Subcutaneous abdominal adipose tissue (tissue), 5 donors: ENCODE data around the gene ZNF423.

Experiments used
- H3K27ac ChIP-seq: one replicate; pipeline ENCODE4 v1.7.0; 2013; ENCODE audit warnings: low read depth, mild to moderate bottlenecking, inconsistent platforms, low read length, moderate library complexity
- H3K27me3 ChIP-seq, 5 donors: one replicate each; pipeline ENCODE4 v1.7.0; 2013; ENCODE audit warnings: low read length in 5 of 5, inconsistent platforms in 1 of 5; ENCODE audit not compliant: control insufficient read depth in 5 of 5, insufficient read depth in 4 of 5
- H3K36me3 ChIP-seq, 5 donors: one replicate each; pipeline ENCODE4 v1.7.0; 2013; ENCODE audit warnings: low read length in 5 of 5; ENCODE audit not compliant: control insufficient read depth in 5 of 5, insufficient read depth in 5 of 5
- H3K4me1 ChIP-seq, 5 donors: one replicate each; pipeline ENCODE4 v1.7.0; 2013; ENCODE audit warnings: low read length in 5 of 5, mild to moderate bottlenecking in 3 of 5, moderate library complexity in 1 of 5; ENCODE audit not compliant: control insufficient read depth in 5 of 5, insufficient read depth in 5 of 5
- H3K4me3 ChIP-seq, 5 donors: one replicate each; pipeline ENCODE4 v1.7.0; 2013; ENCODE audit warnings: low read length in 5 of 5, low read depth in 1 of 5
- H3K9ac ChIP-seq, 5 donors: one replicate each; pipeline ENCODE4 v1.7.0; 2013; ENCODE audit warnings: low read length in 5 of 5, mild to moderate bottlenecking in 4 of 5, moderate library complexity in 3 of 5
- H3K9me3 ChIP-seq, 5 donors: one replicate each; pipeline ENCODE4 v1.7.0; 2013; ENCODE audit warnings: low read length in 5 of 5; ENCODE audit not compliant: control insufficient read depth in 5 of 5
- donor health status: healthy.
- donor health status: healthy.
- donor health status: healthy.
- donor health status: healthy.
- donor health status: healthy.

The ZNF423 gene

DNA sequence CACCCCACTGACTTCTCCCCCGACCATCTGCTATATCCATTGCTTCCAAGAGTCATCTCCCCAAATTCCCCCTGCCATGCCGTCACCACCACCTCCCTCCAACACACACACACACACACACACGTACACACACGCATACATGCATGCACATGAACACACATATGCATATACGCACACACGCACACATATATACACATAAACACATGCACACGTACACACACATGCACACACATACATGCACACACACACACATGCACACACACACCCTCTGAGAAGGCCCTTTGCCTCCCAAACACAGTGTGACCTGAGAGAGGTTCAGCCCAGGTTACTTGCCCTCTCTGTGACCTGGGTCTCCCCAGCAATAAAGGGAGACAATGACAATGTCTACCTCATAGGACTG is 95.1 kb downstream of the ZNF423 start:
- H3K4me3 ChIP-seq: no peak overlapping the region
- no peaks in the 10 kb centered on the region for H3K9me3 ChIP-seq
- no peaks in the 10 kb centered on the region for H3K27me3 ChIP-seq
- H3K9ac ChIP-seq: no peak overlapping the region
- H3K27ac ChIP-seq: no peak overlapping the region
- H3K36me3 ChIP-seq: no peaks in the 10 kb centered on the region
- H3K4me1 ChIP-seq: peaks cover 0 to 19% (median 2%) of the 10 kb centered on the region in 5 donors

DNA sequence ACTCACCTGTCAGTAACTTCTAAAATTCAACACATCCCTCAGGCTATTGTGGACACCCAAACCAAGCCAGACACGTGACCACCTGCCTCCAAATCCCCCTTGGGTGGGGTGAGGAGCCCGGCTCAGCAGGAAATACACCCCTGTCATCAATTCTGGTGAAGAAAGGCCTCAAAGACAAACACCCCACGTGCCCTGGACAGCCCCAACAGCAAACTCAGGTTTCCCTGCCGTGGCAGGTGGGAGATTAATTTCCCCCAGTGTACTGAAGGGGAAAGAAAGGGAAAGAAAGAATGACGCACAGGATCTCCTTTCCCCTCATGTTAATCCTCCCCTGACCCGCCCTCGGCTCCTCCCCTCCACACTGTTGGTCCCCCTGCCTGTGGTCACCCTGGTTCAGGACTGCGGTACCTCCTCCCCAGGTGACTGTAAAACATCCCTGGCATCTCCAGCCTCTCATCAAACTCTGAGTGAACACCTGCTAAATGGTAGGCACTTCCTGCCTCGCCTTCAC is 98.3 kb downstream of the ZNF423 start:
- Histone ChIP-seq H3K27ac (no peak overlapping the region), H3K27me3 (no peaks in the 10 kb centered on the region), H3K4me1 (peaks cover 0 to 41% (median 21%) of the 10 kb centered on the region in 5 donors), H3K36me3 (no peaks in the 10 kb centered on the region), H3K9me3 (no peaks in the 10 kb centered on the region), H3K9ac (no peak overlapping the region), H3K4me3 (no peak overlapping the region)

DNA sequence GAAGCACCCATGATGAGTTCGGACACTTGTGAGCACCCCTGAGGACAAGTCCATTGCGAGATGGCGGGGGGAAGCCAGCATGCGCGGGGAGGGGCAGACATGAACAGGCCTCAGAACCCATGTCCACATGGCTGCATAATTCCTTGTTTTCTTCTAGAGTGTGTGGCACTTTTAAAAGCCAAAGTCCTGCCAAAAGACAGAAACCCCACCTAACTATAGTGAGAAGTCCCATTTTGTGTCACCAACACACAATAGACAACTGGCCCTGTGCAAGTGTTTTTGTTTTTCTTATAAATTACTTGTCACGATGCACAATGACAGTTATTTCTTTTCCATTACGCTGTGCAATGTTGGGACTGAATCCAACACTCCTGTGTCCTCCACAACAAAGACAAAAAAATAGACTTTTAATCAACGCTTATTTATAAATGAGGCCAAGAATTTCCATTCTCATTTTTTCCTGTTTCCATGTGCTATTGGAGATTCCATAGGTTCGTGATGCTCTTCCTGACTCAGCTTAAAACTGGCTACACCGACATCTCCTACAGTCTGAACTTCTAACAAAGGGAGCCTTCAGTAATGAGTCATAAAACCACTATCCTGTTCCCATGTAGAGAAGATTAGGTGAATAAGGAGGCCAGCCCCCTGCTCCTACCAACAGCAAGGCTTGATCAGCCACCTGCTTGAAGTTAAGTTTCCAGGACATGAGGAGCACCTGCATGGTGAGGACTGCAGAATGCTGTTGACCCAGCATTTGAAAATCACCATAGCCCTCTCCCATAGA is 98.9 kb downstream of the ZNF423 start:
- H3K4me1 ChIP-seq: peaks cover 0 to 41% (median 21%) of the 10 kb centered on the region in 5 donors
- no peak overlapping the region for H3K27ac ChIP-seq
- H3K9ac ChIP-seq: no peak overlapping the region
- no peaks in the 10 kb centered on the region for H3K27me3 ChIP-seq
- no peaks in the 10 kb centered on the region for H3K9me3 ChIP-seq
- H3K36me3 ChIP-seq: no peaks in the 10 kb centered on the region
- no peak overlapping the region for H3K4me3 ChIP-seq

DNA sequence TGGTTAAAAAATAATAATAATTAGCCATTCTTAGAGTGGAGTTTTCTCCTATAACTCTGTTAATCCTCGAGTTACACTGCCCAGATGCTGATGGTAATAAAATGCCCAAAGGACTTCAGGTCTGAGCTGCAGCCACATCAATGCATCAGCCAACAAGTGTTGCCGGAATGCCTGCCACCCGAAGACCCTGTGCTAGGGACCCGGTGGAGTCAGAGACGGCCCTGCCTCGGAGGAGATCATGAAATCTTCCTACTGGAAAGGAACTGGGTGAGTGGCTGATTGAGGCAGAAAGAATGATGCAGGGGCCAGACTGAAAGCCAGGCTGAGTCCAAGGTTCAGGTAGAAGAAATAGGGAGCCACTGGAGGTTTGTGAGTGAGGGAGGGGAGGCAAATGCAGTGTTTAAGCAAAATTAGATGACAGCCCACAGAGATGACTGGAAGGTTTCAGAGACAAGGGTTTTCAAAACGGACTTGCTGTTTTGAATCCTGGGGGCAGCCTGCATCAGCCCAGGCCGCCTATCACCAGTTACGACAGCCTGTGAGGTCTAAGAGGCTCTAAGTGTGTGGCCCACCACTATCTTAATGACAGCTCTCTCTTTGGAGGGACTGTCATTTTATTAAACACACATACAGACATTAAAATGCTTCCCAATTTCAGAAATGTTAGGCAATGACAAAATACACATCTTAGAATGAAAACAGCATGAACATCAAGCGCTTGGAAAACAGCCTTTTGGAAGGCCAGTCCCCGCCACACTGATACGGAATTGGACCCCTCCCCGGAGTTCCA is 100.0 kb downstream of the ZNF423 start:
- Histone ChIP-seq H3K4me1 (peaks cover 0 to 41% (median 21%) of the 10 kb centered on the region in 5 donors), H3K9ac (peak overlapping the region in 2 of 5 donors; percentile 21 to 71), H3K9me3 (no peaks in the 10 kb centered on the region), H3K27ac (peak overlapping the region; percentile 84), H3K27me3 (no peaks in the 10 kb centered on the region), H3K4me3 (peak overlapping the region in 4 of 5 donors; percentile 54 to 67 (median 61)), H3K36me3 (no peaks in the 10 kb centered on the region)

DNA sequence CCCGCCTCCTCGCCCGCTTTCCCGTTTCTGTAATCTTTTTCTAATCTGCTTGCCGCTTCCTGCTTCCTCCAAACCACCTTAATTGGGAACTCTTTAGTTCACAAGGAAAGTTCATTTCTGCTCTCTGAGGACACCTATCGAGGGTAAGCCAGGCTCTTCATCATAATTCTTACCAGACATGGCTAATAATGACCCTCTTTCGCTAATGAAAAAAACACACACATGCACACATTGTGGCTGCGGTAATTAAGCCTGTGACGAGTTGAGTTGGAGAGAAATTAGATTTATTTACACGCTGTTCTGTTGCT is 100.6 kb downstream of the ZNF423 start:
- Histone ChIP-seq H3K9ac (peak overlapping the region in 4 of 5 donors; percentile 46 to 73 (median 66)), H3K36me3 (no peaks in the 10 kb centered on the region), H3K4me1 (peaks cover under 1 to 48% (median 27%) of the 10 kb centered on the region in 5 donors), H3K27me3 (no peaks in the 10 kb centered on the region), H3K4me3 (peak overlapping the region; percentile 54 to 67 (median 60)), H3K9me3 (no peaks in the 10 kb centered on the region), H3K27ac (peak overlapping the region; percentile 84)

DNA sequence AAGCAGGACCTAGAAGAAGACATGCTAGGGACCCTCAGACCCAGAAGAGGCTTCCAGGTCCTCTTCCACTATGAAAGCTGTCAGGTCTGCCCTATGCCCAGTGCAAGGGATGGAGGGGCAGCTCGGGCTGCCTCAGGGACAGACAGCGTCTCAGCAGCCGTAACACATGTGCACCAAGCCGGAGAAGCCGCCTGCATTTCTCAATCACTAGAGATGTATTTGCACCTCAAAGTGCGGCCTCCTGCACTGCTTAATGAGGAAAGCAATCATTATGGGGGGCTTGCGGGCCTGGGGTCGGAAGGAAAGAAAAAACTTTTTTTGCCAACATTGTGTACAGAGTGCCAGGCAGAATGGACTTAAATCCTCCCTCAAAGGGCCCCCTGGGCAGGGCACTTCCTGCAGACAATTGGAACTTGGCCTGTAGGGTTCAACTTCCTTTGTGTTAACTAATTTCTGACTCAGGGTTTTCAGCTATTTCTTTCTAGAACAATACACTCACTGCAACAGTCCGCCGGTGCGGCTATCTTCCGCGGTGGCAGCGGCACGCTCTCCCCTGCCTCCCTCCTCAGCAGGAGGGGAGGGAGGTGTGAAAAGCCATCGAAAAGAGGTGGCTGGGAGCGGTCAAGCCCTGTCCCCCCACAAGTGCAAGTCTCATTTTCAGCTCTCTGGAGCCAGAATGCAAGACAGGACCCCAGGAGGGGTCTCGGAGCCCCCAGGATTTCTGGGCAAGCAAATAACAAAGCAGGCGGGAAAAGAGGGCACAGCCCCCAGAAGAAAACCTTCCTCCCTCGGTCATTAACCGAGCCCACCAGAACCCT is 101.2 kb downstream of the ZNF423 start:
- no peaks in the 10 kb centered on the region for H3K9me3 ChIP-seq
- H3K27ac ChIP-seq: peak overlapping the region; percentile 84
- H3K4me1 ChIP-seq: peaks cover 2 to 53% (median 31%) of the 10 kb centered on the region in 5 donors
- H3K36me3 ChIP-seq: no peaks in the 10 kb centered on the region
- H3K9ac ChIP-seq: peak overlapping the region in 4 of 5 donors; percentile 46 to 73 (median 66)
- peak overlapping the region; percentile 54 to 67 (median 60) for H3K4me3 ChIP-seq
- no peaks in the 10 kb centered on the region for H3K27me3 ChIP-seq

DNA sequence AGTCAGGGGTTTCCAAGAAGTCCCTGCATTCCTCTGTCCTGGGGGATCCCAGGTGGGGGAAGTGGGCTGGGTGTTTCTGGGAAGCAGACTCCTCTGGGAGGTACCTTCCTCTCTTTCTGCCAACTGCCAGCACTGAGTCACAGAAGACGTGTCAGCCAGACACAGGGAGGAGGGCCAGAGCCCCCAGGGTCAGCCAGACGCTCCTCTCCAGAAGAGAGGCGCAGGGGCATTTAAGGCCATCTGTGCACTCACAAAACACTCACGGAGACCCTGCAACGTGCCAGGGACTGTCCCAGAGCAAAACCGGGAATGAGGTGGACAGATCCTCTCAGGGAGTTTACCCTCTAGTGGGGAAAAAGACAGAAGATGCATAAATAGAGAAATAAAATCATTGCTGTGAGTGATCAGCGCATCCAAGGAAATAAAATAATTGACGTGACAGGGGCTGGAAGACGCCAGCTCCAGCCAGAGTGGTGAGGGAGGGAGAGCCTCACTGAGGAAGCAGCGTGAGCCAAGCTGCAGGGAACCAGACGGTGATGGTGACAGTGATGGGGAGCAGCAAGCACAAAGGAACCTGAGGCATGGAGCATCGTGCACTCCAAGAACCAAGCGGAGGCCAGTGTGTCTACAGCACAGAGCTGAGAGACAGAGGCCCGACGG is 105.4 kb downstream of the ZNF423 start:
- Histone ChIP-seq H3K9ac (no peak overlapping the region), H3K27me3 (no peaks in the 10 kb centered on the region), H3K27ac (no peak overlapping the region), H3K9me3 (no peaks in the 10 kb centered on the region), H3K4me1 (peaks cover 2 to 39% (median 25%) of the 10 kb centered on the region in 5 donors), H3K4me3 (no peak overlapping the region), H3K36me3 (no peaks in the 10 kb centered on the region)

DNA sequence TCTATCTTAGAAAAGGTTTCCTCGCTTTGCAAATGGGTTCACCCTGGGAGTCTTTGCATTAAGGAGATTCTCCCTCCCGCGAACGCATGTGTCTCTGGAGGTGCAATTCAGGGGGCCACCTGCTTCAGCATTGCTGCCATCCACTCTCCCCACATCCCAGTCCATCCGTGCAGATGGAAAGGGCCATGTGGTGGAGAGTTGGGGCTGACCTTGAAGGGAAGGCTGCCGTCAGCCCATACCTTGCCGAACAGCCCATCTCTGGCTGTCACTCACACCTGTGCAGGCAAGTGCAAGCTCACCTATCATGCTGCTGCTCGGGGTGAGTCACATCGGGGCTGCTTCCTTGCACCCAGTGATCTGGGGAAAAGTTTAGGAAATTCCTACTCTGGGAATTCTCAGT is 106.1 kb downstream of the ZNF423 start:
- Histone ChIP-seq H3K9ac (no peak overlapping the region), H3K4me3 (no peak overlapping the region), H3K36me3 (no peaks in the 10 kb centered on the region), H3K27me3 (no peaks in the 10 kb centered on the region), H3K27ac (no peak overlapping the region), H3K9me3 (no peaks in the 10 kb centered on the region), H3K4me1 (peaks cover 2 to 32% (median 19%) of the 10 kb centered on the region in 5 donors)

DNA sequence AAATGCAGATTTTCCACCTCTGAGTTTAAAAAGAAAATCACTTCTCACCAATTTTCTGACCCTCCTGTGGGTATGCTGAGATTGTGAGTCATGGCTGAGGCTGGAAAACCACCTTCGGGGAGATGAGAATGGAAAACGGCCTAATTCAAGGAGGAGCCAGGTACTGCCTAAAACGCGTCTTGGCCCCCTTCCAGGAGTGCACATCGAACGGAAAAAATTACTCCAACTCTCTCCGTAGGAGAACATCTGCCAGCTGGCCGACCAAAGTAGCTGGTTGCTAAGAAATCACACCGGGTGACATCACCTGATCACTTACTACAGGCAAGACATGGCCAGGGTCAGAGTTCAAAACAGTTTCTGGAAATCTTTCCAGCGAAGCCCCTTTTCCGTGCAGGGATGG is 107.6 kb downstream of the ZNF423 start:
- no peaks in the 10 kb centered on the region for H3K36me3 ChIP-seq
- H3K4me1 ChIP-seq: peaks cover 2 to 20% (median 10%) of the 10 kb centered on the region in 5 donors
- H3K9me3 ChIP-seq: no peaks in the 10 kb centered on the region
- no peak overlapping the region for H3K27ac ChIP-seq
- no peak overlapping the region for H3K9ac ChIP-seq
- H3K4me3 ChIP-seq: no peak overlapping the region
- no peaks in the 10 kb centered on the region for H3K27me3 ChIP-seq
